ENCODE data around the gene DLG4.

Gene DLG4

DNA sequence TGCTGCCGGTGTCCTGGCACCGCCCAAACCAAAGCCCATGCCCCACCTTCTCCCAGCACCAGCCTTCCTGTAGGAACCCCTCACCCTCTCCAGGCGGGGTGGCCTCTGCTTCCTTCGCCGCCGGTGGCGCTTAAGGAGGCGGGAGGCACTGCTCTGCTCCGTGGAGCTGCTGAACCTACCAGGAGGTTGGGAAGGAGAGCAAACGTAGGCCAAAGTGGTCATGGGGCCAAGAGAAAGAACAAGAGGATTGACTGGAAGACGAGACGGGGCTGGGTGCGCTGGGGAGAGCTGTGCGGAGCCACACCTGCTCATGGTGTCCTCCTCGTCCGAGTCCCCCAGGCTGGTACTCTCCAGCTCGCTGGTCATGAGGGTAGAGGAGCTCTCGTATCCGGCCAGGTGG lies 9.9 kb upstream of the DLG4 start:
- no peak for DNase-seq (ENCODE audit: low spot score)

DNA sequence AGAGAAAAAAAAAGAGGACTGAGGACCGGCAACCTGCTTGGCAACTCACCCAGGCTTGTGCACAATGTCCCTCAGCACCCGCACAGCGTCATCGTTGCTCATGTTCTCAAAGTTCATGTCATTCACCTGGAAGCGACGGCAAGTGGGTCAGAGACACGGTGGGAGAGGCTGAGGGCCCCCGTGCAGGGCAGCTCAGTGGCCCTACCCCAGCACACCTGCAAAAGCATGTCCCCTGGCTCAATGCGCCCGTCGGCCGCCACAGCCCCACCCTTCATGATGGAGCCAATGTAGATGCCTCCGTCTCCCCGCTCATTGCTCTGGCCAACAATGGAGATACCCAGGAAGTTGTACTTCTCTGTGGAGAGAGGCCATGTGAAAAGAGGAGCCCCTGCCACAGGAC lies 9.3 kb upstream of the DLG4 start:
- no peak for DNase-seq (ENCODE audit: low spot score)

DNA sequence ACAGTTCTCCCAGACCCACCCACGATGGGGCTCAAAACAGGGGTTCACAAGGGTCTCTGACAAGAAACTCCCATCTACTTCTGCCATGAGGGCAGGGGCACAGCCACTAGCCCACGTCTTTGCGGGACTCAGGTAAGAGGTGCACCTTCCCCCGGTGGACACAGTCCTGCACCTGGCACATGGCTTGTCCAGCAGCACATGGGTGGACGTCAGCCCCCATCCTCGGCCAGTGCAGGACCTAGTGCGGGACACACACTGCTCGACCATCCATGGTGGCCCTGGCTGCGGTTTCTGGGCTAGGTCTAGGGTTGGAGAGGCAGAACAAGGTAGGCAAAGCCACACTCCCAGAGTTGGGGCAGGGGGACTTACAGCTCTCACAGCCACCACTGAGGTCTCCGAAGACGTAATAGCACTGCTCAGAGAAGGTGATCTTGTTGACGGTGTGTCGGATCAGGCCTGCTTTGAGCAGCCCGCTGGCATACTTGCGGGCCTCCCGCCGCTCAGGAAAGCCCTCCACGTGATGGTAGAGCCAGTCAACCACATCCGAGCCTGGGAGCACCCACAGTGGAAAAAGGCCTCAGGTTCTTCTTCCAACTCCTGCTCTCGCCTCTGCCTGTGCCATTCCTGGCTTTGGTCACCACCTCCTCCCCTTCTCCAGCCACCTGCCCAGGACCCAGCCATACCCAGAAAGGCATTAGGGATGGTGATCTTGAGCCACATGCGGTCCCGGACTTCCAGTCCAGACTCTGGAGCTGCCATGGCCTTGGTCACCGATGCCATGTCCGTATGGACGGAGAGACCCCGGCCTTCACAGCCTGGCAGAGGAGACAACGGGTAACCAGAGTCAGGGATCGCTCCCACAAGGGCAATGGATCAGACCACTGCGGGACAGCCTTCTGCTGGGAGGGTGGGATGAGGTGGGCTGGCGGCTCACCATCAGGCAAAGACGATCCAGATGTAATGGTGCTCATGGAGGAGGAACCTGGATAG lies 7.4 kb upstream of the DLG4 start:
- no peak for DNase-seq (ENCODE audit: low spot score)

DNA sequence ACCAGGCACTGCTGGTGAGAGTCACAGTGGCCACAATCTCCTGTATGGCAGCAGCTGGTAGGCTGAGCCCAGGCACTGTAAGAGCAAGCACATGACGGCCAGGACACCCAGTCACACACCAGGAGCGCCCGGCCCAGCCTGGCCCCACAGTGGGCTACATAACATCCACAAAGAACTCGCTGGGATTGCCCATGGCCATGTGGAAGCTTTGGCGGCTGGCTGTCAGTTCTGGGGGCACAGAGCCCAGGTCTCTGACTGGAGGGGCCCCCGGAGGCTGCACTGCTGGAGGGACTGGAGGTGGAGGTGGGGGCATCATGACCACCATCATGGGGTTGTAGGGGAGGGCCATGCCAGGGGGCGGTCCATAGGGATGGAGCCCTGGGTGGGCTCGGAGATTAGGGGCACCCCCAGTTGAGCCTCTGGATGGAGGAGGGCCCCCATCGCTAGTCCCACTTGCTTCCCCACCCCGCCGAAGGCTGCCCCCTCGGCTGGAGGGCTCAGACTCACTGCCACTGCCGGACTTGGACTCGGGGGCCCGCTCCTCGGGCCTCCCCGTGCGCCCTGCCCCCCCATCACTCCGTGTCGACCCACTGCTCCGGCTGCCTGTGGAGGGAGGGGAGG lies 6.2 kb upstream of the DLG4 start:
- no peak for DNase-seq (ENCODE audit: low spot score)

DNA sequence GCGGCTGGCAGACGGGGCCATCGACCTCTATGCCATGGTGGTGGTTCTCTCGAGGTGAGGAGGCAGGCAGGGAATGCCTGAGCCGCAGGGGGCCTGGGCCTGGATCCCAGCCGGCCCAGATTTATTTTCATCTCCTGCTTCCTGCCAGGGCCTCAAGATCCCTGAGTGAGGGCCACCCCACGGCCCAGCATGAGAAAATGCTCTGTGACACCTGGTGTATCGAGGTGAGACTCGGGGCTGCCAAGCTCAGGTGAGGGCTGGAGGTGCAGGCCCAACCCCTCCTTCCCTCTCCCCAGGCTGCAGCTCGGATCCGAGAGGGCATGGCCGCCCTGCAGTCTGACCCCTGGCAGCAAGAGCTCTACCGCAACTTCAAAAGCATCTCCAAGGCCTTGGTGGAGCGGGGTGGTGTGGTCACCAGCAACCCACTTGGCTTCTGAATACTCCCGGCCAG lies 5.0 kb upstream of the DLG4 start:
- no peak for DNase-seq (ENCODE audit: low spot score)

DNA sequence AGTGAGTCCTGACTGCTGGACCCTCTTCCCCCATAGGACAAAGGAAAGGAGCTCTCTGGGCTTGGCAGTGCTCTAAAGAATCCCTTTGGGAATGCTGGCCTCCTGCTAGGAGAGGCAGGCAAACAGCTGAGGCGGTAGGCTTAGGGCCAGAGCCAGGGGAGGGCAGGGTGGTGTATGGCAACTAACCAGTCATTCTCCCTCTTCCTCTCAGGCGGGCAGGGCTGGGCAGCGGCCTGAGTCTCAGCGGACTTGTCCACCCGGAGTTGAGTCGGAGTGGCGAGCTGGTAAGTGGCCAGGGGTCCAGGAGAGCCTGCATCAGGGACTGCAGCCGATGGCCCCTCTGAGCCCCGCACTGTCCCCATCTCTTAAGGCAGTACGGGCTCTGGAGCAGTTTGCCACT lies 4.5 kb upstream of the DLG4 start:
- DNase-seq (ENCODE audit: low spot score) = no peak

DNA sequence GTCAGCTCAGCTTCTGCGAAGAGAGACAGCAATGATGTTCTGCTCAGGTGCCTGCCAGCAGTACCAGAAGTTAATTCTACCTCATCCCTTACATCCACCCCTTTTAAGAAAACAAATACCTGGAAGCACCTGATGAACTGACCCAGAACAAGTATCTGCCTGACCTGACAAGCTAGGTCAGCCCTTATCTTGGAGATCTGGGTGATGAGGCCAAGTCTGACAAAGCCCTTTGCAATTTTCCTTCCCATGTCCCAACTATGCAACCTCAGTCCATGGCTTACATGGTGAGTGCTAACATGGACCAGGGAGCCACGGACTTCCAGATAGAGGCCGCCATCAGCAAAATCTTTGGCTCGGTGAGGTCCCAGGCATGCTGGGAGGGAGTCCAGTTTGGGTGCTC lies 3.7 kb upstream of the DLG4 start:
- DNase-seq (ENCODE audit: low spot score) = no peak

DNA sequence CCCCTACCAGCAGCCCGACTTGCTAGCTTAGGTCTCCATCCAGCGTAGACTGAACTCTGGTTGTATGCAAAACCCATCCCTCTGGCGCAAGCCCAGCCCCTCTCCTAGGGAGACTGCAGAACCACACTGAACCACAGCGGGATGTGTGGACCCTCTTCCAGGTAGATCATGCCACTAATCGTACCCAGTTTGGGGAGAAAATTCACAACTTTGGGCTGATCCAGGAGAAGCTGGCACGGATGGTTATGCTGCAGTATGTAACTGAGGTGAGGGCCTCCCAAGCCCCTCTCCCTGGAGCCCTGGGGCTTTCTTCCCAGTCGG lies 3.3 kb upstream of the DLG4 start:
- DNase-seq (ENCODE audit: low spot score) = no peak

DNA sequence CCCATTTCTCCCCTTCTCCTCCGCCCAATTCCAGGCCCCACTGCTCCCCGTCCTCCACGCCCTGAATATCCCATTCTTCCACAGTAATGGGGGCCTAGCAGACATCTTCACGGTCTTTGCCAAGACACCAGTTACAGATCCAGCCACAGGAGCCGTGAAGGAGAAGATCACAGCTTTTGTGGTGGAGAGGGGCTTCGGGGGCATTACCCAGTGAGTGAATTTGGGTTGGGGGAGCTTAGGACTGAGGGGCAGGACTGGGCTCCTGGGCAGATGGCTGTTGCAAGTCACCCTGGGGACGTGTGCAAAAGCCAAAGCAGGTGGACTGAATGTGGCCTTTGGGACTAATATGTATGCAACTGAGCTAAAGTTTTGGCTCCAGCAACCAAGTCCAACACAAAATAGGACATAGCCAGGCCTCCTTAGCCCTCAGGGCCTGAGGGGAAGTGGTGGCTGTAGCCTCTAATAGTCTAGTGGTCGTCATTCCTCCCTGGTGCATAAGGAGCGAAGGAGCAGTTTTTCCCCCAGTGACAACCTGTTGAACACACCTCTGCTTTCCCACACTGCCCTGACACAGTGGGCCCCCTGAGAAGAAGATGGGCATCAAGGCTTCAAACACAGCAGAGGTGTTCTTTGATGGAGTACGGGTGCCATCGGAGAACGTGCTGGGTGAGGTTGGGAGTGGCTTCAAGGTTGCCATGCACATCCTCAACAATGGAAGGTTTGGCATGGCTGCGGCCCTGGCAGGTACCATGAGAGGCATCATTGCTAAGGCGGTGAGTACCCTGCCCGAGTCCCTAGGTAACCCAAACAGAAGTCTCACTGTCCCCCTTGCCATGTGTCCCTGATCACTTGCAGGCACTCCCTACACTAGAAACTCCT lies 2.7 kb upstream of the DLG4 start:
- no peak for DNase-seq (ENCODE audit: low spot score)

DNA sequence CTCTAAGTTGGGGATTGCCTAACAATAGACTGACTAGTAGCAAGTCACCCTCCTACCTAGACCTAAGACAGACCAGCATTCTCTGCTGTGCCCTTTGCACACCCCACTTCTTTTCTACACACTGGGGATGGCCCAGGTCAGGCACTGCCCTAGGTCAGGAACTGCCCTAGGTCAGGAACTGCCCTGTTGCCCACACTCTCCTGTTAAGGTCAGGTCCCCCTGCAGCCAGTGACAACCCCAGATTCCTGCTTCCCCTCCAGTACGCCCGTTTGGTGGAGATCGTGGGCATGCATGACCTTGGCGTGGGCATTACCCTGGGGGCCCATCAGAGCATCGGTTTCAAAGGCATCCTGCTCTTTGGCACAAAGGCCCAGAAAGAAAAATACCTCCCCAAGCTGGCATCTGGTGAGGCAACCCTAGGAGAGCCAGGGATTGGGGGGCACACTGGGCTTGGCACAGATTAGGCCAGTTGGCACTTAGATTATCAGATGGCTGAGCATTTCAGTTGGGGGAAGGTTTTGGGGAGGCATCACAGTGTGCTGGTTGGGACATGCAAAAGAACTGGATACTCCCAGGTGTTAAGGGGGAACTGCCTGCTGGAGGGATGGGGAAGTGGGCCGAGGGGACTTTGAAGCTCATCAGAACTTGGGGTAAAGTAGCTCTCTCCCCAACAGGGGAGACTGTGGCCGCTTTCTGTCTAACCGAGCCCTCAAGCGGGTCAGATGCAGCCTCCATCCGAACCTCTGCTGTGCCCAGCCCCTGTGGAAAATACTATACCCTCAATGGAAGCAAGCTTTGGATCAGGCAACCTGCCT lies 1.8 kb upstream of the DLG4 start:
- no peak for DNase-seq (ENCODE audit: low spot score)

DNA sequence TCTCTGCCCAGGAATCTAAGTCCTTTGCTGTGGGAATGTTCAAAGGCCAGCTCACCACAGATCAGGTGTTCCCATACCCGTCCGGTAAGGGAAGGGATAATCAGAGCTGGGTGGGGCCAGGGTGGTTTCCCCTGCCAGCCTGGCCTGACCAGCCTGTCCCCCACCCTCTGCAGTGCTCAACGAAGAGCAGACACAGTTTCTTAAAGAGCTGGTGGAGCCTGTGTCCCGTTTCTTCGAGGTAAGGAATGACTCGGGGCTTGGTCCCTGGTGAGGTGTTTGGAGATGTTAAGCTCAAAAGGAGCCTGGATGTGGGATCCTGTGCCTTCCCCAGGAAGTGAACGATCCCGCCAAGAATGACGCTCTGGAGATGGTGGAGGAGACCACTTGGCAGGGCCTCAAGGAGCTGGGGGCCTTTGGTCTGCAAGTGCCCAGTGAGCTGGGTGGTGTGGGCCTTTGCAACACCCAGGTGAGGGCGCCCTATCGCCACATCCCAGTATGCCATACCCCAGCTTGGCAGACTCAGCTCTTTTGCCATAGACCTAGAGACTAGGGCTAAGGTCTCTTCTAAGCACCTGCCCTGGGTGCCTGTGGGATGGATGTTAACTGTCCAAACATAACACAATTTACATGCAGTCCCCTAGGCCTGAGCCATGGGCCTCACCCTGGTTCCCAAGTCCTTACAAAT lies 1.1 kb upstream of the DLG4 start:
- DNase-seq (ENCODE audit: low spot score) = peak; percentile 67

DNA sequence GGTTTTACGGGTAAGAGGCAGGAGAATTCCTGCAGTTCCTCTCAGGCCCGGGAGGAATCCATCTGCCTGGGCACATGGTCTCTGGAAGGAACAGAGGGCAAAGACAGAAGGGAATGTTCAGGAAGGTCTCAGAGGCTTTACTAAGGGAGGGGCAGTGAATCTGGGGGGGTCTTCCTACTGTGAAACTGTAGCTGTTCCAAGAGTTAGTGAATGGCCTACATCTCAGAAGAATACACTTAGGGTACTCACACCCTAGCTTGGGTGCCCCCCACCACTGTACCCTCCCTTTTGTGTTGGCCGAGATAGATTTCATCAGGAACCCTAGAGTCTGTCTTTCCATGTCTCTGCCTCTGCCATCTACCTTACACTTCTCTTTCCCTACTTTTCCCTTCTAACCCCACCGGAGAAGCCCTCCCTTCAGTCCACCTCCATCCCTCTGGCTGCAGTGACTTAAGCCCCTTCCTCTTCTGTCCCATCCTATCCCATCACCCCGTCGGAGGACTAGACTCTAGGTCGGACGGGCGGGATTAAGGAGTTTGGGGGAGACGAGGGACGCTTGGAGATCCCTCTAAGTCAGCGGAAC lies 316 bp downstream of the DLG4 start:
- DNase-seq (ENCODE audit: low spot score) = no peak

DNA sequence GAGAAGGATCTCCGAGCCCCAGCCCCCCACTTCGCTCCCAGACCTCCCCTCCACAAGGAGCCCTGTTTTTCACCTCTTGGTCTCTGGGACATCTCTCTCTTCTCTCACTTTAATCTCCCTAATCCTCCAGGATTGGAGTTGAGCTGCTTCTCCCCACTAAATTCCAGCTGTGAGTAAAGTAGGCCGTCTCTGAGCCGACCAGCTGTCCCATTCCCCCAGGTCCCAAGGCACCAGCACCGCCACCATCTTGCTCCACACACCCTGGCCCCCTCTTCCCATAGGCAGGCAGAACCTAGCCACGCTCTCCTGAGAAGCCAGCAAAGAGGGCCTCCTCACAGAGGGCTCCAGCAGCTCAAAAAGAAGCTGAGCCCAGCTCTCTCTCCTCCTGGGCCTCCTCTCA lies 878 bp downstream of the DLG4 start:
- DNase-seq (ENCODE audit: low spot score) = no peak

DNA sequence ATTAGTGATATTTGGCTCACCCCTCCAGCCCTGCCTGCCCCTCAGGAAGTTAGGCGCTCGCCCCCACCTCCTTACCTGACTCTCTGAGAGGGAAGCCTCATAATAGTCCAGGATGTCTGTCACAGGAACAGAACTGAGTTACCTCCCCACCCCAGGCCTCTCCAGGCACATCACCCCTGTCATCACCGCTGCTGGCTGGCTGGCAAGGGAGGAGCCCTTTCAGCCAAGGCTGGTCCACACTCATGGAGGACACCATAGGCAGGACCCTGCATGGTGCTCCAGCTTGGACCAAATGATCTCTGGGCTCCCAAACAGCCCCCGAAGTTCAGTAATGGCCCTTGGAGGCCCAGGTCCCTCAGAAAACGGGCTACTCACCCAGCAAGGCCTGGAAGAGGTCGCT lies 1.5 kb downstream of the DLG4 start:
- no peak for DNase-seq (ENCODE audit: low spot score)

DNA sequence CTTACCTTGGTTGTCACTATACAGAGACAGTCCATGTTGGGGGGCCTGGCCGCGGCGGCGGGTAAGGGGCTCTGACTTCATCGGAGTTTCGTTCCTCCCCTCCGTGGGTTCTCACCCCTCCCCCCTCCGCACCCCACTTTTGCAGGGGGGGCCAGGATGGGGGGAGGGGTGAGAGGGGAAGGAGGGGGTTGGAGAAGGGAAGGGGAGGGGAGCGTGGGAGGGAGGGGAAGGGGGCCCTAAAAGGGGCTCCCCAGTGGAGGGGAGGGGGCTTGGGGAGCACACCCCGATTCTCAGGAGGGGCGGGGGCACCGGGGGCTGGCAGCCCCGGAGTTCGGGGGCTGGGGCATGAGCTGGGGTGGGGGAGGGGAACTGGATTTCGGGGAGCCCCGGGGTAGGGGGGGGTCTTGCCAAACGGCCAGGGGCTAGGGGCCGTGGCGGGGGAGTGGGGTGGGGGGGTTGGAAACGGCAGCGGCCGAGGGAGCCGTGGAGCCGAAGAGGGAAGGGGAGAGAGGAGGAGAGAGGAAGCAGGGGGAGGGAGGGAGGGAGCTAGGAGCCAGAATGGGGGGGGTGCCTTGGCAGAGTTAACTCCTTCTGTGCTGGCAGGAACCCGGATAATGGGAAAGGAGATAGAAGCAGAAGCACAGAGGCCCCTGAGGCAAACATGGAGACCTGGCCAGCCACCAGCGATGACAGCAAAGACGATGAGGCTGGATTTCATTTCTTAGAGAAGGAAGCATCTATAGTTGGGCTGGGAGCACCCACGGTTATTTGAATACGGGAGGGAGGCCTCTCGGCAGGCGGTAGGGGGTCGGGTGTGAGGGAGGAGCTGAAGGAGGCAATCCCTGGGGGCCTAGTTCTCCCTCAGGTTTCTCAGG lies 2.3 kb downstream of the DLG4 start:
- DNase-seq (ENCODE audit: low spot score) = no peak

DNA sequence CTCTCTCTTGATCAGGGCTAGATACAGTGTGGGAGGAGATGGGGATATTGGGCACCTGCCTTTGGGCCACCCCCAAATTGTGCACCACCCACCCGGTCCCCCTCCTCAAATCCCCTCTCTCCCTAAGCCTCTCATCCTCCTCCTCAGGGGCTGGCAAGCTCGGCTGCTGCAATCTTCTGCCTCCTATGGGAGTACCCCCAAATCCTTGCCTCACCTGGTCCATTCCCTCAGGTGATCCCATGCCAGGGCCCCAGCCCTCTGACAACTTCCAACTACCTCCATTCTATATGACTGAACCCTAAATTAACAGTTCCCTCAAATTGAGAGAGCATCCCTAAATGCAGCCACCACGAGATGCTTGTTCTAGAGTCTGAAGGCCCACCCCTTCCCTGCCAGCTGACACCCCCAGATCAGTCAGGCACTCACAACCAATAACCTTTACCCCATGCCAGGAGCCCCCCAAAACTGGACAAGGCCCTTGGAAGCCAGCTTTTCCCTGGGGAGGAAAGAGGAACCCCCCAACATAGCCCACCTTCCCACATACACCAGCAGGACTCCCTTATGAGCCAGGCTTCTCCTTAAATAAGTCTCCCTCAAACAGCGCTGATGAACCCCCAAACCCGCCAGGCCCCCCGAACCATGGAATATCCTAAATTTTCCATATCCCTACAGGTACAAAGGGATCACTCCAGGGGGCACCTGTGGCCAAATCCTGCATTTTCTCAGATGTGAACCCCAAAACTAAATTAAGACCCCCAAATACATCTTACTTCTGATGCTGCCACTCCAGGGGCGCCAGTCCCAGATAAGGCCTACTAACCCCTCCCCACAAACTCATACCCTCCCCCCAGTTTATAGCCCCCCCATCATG lies 3.2 kb downstream of the DLG4 start:
- DNase-seq (ENCODE audit: low spot score) = no peak

DNA sequence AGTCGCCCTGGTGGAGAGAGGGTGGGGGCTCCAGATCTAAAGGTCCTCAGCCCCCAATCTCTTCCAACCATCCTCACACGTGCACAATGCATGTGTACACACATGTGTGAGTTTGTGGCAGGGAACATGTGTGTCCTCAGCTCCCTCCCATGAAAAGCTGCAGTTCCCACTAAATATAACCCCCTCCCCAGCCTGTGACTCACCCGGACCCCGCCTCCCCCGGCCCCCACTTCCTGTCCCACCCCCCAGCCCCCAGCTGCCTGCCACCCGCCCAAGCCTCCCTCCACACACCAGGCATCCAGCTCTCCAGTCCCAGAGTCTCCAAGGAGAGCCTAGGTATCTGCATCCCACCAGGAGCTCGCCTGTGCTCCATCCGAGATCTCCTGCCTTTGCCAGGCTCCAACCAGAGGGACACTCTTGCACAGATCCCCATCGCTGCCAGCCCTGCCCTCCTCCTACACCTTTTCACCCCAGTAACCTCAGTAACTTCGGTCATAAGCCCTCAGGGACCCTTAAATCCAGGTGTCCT lies 3.9 kb downstream of the DLG4 start:
- DNase-seq (ENCODE audit: low spot score) = no peak

DNA sequence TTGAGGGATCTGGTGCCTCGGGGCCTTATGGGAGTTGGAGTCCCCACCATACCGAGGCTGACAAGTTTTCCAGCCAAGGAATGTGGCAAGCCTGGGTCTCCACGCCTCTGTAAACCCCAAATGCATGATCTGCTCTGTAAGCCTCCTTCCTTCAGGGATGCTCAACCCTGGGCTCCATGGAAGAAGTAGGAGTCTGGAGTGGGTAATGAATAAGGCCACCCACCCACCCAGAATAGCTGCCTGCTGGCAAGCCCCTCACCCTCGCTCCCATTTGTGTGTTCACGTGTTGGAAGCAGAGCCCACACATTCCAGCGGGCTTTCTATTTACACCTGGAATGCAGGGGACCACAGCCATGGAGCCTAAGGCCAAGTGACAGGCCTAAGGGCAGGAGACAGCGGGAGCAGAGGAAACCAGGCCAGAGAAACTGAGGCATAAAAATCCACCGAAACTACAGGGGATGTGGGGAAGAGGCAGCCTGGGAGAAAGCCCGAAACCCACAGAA lies 4.4 kb downstream of the DLG4 start:
- no peak for DNase-seq (ENCODE audit: low spot score)

All from CD4-positive, alpha-beta T cell treated with Interleukin-2 at 100 ng/mL for 4 hours (primary cell).